PC-9 (cell line): ENCODE data around the gene PCDHGB5. TPM values are rescaled to one million over a fixed set of nuclear protein-coding genes. Genes with fewer than 3 reads are reported as not detected.
"Not testable (repeated sequence)": the region's sequence is repeated elsewhere in the genome, so short reads cannot be mapped to it uniquely, and the experiment has no call there.

Experiments used
- Bru-seq: library from RNA; stranded (reverse); fragments of 400-500 nt; gene quantifications from one replicate; lab custom pipeline; 2021; lab: Mats Ljungman, UMichigan
- BruChase-seq, 2 experiments: library from RNA; stranded (reverse); fragments of 400-500 nt; gene quantifications; one replicate each; lab custom pipeline; 2021; lab: Mats Ljungman, UMichigan
- BruUV-seq: library from RNA; stranded (reverse); fragments of 400-500 nt; replicated peaks from 2 replicates; lab custom pipeline; 2021; lab: Mats Ljungman, UMichigan
- CTCF ChIA-PET: fragments of 300-600 bp; sonication (Branson Sonifier 250); formaldehyde crosslinking; loops from one replicate; lab custom pipeline; 2022; ENCODE audit warnings: antibody characterized with exemption; lab: Charles Lee
- POLR2A ChIA-PET: fragments of 300-600 bp; sonication (Branson Sonifier 250); formaldehyde crosslinking; loops from one replicate; lab custom pipeline; 2022; ENCODE audit warnings: antibody characterized with exemption; ENCODE audit not compliant: unreplicated experiment; lab: Charles Lee
- DNase-seq, 2 experiments: peaks; one replicate each; pipeline versions ENCODE4 v3.0.0 to v3.0.0-alpha.2; 2015 to 2022; ENCODE audit warnings: mixed read lengths in 1 of 2
- H2AFZ ChIP-seq: fragments of 200-600 bp; sonication (generic); 2 replicates; pipeline ENCODE4 v1.8.1; 2017; ENCODE audit warnings: antibody characterized with exemption
- H3F3A ChIP-seq: fragments of 200-600 bp; sonication (generic); 2 replicates; pipeline ENCODE4 v1.8.1; 2017; ENCODE audit warnings: antibody characterized with exemption, mild to moderate bottlenecking, low read depth; ENCODE audit not compliant: insufficient read depth
- H3K27ac ChIP-seq: fragments of 200-600 bp; sonication (generic); 2 replicates; pipeline ENCODE4 v1.6.1; 2016; ENCODE audit warnings: mixed run types
- H3K27me3 ChIP-seq: fragments of 200-600 bp; sonication (generic); 2 replicates; pipeline ENCODE4 v1.6.1; 2016; ENCODE audit warnings: low read depth, mixed run types; ENCODE audit not compliant: insufficient read depth
- H3K36me3 ChIP-seq: fragments of 200-600 bp; sonication (generic); 2 replicates; pipeline ENCODE4 v1.6.1; 2016; ENCODE audit warnings: low read depth, mixed run types
- H3K4me1 ChIP-seq: fragments of 200-600 bp; sonication (generic); replicated peaks from 2 replicates; pipeline ENCODE4 v1.6.1; 2016; ENCODE audit warnings: mixed run types; ENCODE audit not compliant: insufficient read depth
- H3K4me2 ChIP-seq: fragments of 200-600 bp; sonication (generic); 2 replicates; pipeline ENCODE4 v1.6.1; 2017; ENCODE audit warnings: mixed run types
- H3K4me3 ChIP-seq: fragments of 200-600 bp; sonication (generic); 2 replicates; pipeline ENCODE4 v1.6.1; 2016; ENCODE audit warnings: mixed run types
- H3K79me2 ChIP-seq: fragments of 200-600 bp; sonication (generic); 2 replicates; pipeline ENCODE4 v1.6.1; 2017; ENCODE audit warnings: low read depth, mixed run types
- H3K9me2 ChIP-seq: fragments of 200-600 bp; sonication (generic); 2 replicates; pipeline ENCODE4 v1.8.1; 2017; ENCODE audit warnings: mild to moderate bottlenecking; ENCODE audit not compliant: insufficient read depth
- H3K9me3 ChIP-seq: fragments of 200-600 bp; sonication (generic); 2 replicates; pipeline ENCODE4 v1.8.1; 2016; ENCODE audit warnings: low read depth; ENCODE audit not compliant: insufficient read depth
- H4K20me1 ChIP-seq: fragments of 200-600 bp; sonication (generic); 2 replicates; pipeline ENCODE4 v1.8.1; 2017; ENCODE audit not compliant: insufficient read depth
- CTCF ChIP-seq: fragments of 200-600 bp; sonication (generic); conservative IDR thresholded peaks from 2 replicates; pipeline ENCODE4 v1.6.1; 2017; ENCODE audit warnings: mixed run types, antibody characterized with exemption, mild to moderate bottlenecking, moderate library complexity
- EZH2 ChIP-seq: fragments of 200-600 bp; sonication (generic); IDR thresholded peaks from 2 replicates; pipeline ENCODE4 v1.8.0; 2017; ENCODE audit warnings: antibody characterized with exemption, low read depth
- intact Hi-C: fragments of 100-400 bp; cut with micrococcal nuclease; formaldehyde crosslinking; loops from one replicate; pipeline ENCODE4 v1.10.0; 2022; ENCODE audit not compliant: unreplicated experiment
- long read RNA-seq: library from polyadenylated mRNA; stranded (forward); transcript quantifications from one replicate; pipeline ENCODE4 v2.0.0, GENCODE V29; 2022
- total RNA-seq: library from RNA; stranded (reverse); gene quantifications from 2 replicates; pipeline ENCODE4 v1.2.3, GENCODE V29; 2021

PCDHGB5 gene
- total RNA-seq (not detected in 2 replicates), Bru-seq, nascent RNA (percentile 13 among the genes with signal in this experiment), BruChase-seq, experiment 1, labeled RNA remaining after a 2-hour chase (percentile 13 among the genes with signal in this experiment), BruChase-seq, experiment 2, labeled RNA remaining after a 6-hour chase (not detected)
- long read RNA-seq = 0 reads

GRCh38 chr5:141397756-141398551 is at the start of gene PCDHGB5:
Gene PCDHGB5, plus strand, starts transcription at chr5:141397947. Its CDS starts 181 bp downstream, at chr5:141398128.
- BruUV-seq, POLR2A ChIA-PET: not testable (repeated sequence)

GRCh38 chr5:141349917-141350619 is 47.7 kb upstream of the PCDHGB5 start, which contains the start of gene PCDHGB1:
Gene PCDHGB1, plus strand, starts transcription at chr5:141350099. Its CDS starts 162 bp downstream, at chr5:141350261.
- no peaks in the 10 kb centered on the region for H3F3A ChIP-seq
- no peaks in the 10 kb centered on the region for H3K9me2 ChIP-seq
- H2AFZ ChIP-seq = peak within 1 kb of the TSS; percentile 60; the same call in 1 of the 2 replicates
- ChIA-PET POLR2A (no interaction called here), CTCF (no interaction called here)
- no peaks in the 10 kb centered on the region for H3K9me3 ChIP-seq
- H4K20me1 ChIP-seq = no peaks in the 10 kb centered on the region
- no peak within 1 kb of the TSS for H3K4me3 ChIP-seq
- no peak within 1 kb of the TSS for H3K27ac ChIP-seq
- peak in 1 of 2 experiments; percentile 33 for DNase-seq
- no peaks in the 10 kb centered on the region for H3K79me2 ChIP-seq
- H3K4me1 ChIP-seq = no peaks in the 10 kb centered on the region
- TF ChIP-seq CTCF = peak; percentile 44
- no peak for TF ChIP-seq EZH2
- no peak within 1 kb of the TSS for H3K4me2 ChIP-seq
- no peaks in the 10 kb centered on the region for H3K27me3 ChIP-seq
- BruUV-seq = no TSS peak
- intact Hi-C loops = loop anchor here (5.0 kb wide), 1 partner anchor 212 kb away; no protein-coding TSS in a partner anchor
- H3K36me3 ChIP-seq = no peaks in the 10 kb centered on the region

More at GRCh38 chr5:141397756-141398551, at the start of gene PCDHGB5:
- intact Hi-C loops, H3K9me2 ChIP-seq, H3K79me2 ChIP-seq, H3K4me1 ChIP-seq, H3K9me3 ChIP-seq, CTCF ChIA-PET, H3K27ac ChIP-seq, H3F3A ChIP-seq, H2AFZ ChIP-seq, DNase-seq, H4K20me1 ChIP-seq, H3K4me3 ChIP-seq, H3K36me3 ChIP-seq, H3K4me2 ChIP-seq: not testable (repeated sequence)
- peaks cover 34% of the 10 kb centered on the region for H3K27me3 ChIP-seq

- POLR2A ChIA-PET = no interaction called here
- no peaks in the 10 kb centered on the region for H3K36me3 ChIP-seq
- no peak overlapping the region for H3K4me2 ChIP-seq
- H3K27ac ChIP-seq = no peak overlapping the region
- no peaks in the 10 kb centered on the region for H3K4me1 ChIP-seq
- no peak for DNase-seq
- H3K27me3 ChIP-seq = no peaks in the 10 kb centered on the region
- H4K20me1 ChIP-seq = no peaks in the 10 kb centered on the region
- H3K79me2 ChIP-seq = no peaks in the 10 kb centered on the region
- H2AFZ ChIP-seq = no peak overlapping the region
- no peaks in the 10 kb centered on the region for H3K9me3 ChIP-seq
- no peaks in the 10 kb centered on the region for H3K9me2 ChIP-seq
- BruUV-seq = no TSS peak
- TF ChIP-seq EZH2 = no peak
- TF ChIP-seq CTCF = no peak
- CTCF ChIA-PET = no interaction called here
- H3F3A ChIP-seq = no peaks in the 10 kb centered on the region
- intact Hi-C loops = loop anchor here (5.0 kb wide), 1 partner anchor 211 kb away; no protein-coding TSS in a partner anchor
- no peak overlapping the region for H3K4me3 ChIP-seq
Measured at GRCh38 chr5:141351591-141351990, 46.2 kb upstream of the PCDHGB5 start.
